UCSD-AML1 (cell line): ENCODE data around the gene AHNAK.

Source experiments
- DNase-seq: peaks from one replicate; lab custom pipeline; 2025; ENCODE audit not compliant: unreplicated experiment; lab: John Stamatoyannopoulos, UW

AHNAK gene

DNA sequence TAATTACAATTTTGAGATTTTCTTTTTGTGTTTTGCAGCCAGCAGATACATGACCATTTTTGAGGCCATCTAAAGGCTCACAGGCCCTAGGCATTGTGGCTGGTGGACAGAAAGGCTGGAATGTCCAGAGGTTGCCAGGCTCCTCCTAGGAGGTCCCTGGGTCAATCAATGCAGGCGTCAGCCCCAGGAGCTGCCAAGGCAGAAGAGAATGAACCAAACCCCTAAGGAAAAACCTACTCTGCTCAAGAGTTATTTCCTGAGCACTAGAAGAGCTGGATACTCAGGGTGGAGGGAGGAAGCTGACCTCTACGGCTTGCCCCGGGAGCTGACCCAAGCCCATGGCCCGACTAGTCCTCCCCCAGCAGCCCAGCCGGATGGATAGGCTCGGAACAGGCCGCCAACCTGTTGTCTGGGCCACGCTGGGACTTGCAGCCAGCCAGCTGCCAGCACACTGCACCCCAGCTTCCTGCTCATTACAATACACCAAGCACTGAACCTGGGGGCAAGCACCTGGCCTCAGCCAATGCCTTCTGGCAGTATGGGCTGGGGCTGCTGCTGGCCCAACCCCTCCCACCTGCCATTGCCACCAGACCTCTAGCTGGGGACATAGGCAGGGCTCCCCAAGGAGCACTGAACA is 133.4 kb downstream of the AHNAK start:
- no peak for DNase-seq

DNA sequence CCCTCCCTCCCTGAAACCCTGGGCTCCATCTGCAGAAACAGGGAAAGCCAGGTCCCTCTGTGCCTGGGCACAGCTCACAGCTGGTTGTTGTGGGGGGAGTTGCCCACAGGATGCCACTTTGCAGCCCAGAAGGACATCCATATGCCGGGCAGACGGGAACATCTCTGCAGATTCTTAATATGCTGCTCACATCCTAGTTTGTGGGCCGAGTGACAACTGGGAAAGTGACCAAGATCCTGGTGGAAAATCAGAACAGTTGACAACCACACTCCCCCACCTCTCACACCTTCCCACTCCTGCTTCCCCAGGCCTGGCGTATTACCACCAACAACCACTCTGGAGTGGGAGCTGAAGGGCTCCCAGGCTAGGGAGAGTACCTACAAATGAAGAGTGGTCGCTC is 135.1 kb downstream of the AHNAK start:
- no peak for DNase-seq

DNA sequence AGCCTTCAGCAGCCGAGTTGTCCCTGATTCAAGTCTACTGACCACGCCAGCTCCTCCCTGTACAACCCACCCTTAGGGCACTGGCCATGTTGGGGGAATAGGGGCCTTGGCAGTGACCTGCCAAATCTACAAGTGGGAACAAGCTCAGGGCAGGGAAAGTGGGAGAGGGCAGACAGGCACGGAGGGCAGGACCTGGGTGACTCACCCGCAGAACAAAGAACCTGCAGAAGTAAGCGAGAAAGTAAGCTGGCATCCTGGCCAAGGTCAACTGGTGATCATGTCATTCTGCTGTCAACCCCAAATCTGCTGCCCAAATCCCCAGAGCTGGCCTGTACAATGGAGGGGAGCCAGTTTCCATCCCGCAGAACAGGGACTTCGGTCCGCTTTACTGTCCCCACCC is 135.6 kb downstream of the AHNAK start:
- DNase-seq: no peak

DNA sequence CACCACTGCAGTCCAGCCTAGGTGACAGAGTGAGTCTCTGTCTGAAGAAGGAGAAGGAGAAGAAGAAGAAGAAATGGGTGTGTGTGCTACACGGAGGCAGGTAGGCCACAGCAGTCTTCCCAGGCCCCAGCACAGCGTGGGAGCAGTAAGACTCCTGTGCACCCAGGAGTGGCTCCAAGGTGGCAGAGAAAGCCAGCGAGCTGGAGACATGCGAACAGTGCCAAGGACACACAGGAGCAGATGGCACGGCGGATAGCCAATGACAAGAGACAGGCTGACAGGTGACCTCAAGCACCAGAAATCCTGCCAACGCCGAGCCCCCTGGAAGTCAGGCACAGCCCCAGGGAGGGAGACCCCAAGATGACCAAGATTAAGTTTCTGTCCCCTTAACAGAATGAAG is 136.8 kb downstream of the AHNAK start:
- DNase-seq: no peak

DNA sequence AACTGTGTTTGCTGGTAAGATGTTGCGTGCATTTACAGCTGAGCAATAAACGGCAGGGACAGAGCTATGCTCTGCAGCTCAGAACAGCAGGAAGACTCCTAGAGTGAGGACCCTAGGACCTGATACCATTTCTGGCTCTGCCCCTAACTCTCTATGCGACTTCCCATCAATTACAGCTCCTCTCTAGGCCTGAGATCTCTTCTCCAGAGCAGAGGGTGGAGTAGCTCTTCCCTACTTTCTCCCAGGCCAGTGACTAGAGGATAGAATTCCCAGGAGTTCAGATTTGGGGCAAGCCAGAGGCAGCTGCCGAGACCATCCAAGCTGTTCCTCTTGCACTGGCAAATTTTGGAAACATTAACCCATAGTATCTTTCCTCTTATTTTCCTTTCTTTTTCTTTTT is 140.6 kb downstream of the AHNAK start:
- no peak for DNase-seq

DNA sequence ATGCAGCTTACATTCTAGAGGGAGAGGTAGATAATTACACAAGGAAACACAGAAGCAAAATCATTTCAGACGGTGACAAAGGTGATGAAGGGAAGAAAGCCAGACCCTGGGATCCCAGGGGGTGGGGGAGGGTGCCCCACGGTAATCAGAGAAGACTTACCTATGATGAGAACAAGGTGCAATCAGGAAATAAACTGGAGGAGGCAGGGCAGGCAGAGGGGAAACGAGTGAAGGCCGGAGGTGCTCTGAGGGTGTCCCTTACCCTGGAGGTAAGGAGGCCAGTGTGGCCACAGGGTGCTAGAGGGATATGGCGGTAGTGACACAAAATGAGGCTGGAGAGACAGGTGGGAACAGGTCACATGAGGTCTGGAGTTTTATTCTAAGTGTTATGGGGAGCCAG is 141.7 kb downstream of the AHNAK start:
- no peak for DNase-seq

DNA sequence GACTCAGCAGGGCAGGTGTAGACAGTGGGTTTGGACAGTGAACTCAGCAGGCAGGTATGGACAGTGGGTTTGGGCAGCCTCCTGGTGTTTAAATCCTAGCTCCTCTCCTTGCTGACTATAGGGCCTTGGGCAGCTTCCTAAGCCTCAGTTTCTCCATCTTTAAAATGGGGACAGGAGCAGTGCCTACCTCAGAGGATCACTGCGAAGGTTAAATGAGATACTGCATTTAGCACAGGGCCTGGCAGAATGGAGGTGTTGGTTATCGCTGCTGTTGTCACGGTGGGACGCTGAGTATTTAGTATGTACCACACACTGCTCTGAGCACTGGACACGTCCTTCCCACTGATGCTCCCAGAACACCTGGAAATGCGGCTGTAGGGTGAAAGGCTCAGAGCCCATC is 142.2 kb downstream of the AHNAK start:
- no peak for DNase-seq

DNA sequence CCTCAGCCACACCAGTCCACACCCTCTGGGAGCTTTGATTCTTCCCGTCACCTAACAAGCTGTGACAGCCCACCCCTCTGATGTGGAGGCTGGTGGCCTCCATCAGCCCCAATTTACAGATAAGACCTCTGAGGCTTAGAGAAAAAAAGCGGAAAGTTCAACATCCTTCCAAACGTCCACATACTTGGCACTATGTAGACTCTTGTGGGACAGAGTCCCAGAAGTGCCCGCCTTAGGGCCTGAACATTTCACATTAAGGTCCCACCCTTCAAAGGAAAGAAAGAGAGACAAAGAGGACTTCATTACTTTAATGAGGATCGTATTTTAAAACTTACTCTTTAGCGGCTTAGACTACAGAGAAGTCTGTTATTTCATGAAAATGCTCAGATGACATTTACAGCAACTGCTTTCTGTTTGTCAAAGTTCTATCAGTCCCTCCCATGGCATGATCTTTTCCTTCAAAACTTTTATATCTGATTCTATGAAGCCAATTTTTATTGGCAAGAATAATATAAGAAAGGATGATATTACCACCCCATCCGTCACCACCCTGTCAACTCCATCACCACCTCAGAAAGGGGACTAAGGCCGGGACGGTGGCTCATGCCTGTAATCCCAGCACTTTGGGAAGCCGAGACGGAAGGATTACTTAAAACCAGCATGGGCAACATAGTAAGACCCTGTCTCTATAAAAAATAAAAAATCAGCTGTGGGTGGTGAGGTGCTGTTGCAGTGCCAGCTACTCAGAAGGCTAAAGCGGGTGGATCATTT is 143.5 kb downstream of the AHNAK start:
- DNase-seq: no peak

DNA sequence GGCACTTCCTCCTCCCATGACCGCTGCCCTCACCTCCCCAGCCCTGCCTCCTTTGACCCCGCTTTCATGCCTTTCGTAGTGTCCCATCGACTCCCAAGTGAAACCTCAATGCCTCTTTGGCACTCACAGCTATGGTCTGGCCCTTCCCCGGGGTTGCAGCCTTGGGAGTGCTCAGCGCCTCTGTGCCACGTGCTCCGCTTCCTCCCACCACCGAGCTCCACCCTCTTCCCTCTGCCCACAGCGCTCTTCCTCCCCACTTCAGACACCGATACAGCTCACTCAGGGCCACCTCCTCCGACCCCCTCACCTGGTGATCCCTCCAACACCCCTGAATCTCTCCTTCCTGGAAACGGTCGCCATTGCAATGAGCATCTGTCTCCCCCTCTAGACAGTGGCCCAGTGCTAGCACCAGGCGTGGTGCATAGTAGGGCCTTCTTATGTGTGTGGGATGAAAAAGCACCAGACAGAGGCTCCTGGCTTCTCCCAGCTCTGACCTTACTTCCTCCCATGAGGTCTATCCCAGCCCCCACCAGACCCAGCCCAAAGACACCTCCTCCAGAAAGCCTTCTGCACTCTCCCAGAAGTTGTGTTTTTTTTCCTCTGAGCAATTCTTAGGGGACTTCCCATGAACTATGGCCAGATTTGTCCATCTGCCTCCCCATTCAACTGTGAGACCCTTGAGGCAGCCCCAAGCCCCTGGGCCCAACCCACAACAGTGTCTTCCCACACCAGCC is 144.2 kb downstream of the AHNAK start:
- peak; percentile 63 for DNase-seq

DNA sequence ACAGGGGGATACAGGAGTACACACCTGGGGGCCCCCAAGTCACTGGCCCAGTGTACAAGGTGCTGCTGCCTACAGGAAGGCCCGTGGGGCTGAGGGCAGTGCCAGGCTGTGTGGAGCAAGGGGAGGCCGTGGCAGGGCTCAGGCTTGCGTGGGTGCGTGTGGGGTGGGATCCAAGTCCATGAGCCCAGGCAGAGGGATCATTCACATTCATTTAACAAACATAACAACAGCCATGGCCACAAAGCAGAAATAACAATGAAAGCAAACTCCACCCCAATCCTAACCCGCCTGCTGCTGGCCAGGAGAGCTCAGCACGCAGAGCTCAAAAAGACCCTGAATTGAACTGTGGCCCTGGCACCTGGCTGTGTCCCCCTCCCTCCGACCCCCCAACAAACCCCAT is 144.8 kb downstream of the AHNAK start:
- no peak for DNase-seq

DNA sequence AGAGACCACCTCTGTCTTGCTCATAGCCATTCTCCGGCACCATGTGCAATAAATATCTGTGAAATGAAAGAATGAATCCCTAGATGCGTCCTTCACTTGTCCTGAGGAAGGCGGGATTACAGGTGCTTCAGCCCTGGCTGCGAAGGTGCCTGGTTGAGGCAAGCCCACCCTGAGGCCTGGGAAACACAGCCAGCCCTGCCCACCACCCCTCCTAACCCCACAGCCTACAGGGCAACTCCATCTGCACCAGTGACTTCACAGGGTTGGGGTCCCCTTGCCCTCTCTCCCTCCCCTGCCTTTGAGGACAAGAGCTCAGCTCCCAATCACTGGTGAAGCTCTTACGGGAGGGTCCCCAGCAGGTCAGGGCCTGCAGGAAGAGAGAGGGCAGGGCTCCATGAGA is 145.2 kb downstream of the AHNAK start:
- no peak for DNase-seq

DNA sequence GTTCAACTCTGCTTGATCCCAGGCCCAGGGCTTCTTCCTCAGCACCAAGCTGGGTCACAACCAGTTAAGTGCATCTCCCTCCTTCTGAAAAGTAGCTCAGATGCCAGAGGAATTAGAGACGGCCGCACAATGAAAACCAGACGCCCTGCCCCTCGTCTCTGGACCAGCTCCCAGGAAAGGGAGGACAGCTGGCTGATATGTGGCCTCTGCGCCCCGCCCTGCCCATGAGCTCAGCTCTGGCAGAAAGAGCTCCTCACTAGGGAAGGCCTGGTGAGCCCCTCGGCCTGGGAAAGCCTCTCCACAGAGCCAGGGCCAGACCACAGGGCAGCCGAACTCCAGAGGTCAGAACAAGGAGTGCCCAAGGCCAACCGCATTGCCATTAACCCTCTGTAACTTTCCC is 145.8 kb downstream of the AHNAK start:
- DNase-seq: no peak

DNA sequence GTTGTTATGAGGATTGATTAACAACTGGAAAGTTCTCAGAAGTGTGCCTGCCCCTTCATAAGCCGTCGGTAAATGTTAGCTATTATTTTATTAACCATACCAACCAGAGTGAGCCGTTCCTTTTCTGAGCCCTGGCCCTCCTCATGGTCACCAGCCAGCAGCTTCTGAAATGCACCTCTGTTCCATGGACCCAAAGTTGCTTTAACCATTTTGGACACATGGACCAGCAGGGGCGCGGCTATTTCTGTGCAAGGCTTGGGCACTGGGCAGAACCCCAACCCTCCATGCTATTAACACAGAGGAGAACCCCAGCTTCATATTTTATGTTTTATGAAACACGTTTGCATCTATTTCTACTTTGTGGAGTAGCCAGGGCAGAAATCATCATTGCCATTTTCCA is 146.3 kb downstream of the AHNAK start:
- DNase-seq: no peak

DNA sequence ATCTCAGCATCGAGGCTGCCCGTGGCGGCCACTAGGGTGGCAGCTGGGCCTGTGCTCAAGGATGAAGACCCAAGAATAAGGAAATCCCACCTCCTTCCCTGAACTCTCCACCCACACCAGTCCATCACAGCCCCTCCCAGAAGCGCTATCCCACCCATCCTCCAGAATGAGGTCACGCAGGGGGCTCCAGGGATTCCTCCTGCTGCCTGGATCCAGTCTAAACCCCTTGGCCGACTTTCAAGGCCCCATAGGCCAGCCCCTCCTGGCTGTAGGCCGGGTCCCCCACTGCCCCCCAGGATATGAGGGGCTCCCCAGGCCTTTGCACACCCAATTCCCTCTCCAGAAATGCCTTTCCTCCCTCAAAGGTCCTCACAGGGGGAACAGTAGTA is 146.7 kb downstream of the AHNAK start:
- DNase-seq: no peak

DNA sequence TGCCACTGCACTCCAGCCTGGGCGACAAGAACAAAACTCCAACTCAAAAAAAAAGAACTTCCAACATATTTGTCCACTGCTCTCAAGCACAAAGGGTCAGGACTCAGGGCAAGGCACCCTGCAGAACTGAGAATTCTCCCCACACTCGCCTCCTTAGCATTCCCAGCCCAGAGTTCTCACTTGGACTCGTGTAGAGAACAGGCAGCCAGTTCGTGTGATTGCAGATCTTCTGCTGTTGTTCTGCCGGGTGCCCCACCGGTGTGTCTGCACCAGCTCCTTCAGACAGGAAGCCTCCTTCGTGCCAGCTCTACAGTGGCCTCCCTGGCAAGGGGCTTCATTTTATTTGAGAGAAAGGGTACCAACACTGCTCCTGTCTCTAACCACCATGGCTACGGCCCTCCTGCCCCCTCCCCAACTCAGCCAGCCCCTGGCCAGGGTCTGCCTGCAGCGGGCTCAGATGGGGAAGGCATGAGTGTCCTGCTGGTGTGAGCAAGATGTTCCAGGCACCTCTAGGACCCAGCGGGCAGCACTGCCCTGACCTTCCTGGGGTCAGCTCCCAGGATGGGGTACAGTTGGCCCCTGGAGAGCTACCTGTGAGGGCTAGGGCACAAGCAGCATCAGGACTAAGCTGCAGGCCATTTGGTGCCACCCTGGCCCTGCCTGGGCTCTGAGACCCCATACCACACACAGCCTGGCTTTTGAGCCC is 147.3 kb downstream of the AHNAK start:
- no peak for DNase-seq

DNA sequence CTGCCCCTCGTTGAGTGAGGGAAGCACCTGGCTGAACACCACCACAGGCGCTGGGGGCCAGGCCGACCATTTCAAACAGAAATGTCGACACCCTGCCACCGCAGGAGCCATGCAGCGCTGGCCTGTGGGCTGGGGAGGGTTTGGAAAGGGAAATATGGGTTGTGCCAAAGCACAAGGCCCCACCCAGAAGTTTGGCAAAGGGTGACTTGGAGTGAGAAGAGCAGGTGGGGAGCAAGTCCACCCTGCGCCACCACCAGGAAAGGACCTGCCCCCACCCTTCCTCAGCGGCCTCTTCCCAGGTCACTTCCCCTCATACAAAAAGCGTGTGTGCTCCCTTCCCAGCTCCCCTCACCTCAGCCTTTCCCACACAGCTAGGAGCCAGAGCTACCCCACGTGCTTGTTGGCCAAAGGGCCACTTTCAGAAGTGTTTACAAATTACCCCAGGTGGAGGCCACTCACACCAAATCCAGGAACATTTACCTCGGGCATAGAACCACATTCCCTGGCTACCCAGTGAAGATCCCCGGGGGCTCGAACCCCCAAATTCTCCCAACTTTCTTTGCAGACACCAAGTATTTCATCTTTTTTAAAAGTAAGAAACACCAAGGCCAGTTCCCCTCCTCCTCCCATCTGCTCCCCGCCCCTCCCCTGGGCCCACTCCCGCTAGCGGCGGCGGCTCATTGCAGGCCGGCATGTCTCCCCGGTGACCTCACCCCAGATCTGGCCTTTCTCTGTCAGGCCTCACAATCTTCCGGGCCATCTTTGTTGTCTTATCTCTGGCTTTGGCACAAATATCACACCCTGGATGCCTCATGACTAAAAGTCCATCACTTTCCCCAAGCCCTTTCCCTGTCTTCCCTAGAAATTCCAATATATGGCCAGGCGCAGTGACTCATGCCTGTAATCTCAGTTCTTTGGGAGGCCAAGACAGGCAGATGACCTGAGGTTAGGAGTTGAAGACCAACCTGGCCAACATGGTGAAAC is 148.3 kb downstream of the AHNAK start:
- DNase-seq: no peak

DNA sequence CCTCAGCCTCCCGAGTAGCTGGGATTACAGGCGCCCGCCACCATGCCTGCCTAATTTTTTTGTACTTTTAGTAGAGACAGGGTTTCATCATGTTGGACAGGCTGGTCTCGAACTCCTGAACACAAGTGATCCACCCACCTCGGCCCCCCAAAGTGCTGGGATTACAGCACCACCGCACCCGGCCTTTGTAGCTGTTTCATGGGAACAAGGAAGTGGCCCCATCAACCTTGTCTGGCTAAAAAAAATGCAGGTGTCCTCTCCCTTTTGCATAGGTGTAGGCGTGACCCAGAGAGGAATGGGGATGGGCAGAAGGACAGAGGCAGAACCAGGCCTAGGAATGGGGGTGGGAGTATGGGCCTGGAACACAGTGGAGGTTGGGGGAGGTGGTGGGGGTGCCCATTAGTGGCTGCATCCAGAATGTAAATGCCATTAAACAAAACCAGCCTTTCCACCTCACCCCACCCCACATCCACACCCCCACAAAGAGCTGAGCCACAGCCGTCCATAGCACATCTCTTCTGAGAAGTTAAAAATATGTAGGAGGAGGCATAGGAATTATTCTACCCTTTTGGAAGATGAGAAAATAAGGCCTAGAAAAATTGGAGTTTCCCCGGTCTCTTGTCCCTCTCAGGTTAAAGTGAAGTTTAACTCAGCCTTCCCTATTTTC is 150.6 kb downstream of the AHNAK start:
- no peak for DNase-seq

DNA sequence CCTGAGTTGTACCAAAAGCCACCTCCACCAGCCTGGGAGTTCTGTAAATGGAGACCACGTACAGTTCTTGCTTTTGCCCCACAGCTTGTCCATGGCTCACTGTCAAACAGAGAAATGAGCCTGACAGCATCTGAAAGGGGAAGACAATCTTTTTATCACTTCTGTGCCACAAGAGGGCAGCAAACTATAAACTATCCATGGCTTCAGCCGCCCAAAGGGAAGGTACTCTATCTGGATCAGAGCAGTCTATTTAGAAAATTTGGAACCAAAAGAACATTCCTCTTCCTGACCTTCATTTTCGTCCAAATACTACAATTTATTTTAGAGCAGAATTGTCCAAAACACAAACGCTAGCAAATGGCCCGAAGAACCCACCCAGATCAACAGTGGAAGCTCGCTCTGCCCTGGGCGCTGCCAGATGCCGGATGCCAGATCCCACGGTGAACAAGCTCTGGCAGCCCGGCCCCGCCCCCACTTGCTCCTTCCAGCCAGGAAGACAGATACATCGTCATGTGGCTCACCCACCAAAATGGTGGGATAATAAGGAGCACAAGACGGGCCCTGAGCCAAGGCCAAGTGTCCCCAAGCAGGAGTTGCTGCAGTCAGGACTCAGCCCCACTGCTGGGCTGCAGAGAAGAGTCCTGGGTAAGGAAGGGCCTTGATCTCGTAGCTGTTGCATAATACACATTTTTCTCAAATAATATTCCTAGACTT is 151.6 kb downstream of the AHNAK start:
- peak; percentile 27 for DNase-seq

DNA sequence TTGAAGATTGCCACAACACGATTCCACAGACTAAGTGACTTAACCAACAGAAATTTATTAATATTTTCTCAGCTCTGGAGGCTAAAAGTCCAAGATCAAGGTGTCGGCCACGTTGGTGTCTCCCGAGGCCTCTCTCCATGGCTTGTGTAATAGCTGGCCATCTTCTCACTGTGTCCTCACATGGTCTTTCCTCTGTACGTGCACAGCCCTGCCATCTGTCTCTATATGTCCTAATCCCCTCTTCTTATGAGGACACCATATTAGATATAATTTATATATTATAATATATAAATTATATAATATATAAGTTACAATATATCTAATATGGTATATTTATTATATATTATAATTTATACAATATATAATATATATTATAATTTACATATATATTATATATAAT is 152.9 kb downstream of the AHNAK start:
- no peak for DNase-seq
